SK-N-SH (cell line): ENCODE data around the gene AMFR.

Source experiments
- CTCF ChIP-seq: fragments of 200-600 bp; sonication (generic); IDR thresholded peaks from 2 replicates; pipeline ENCODE4 v1.6.1; 2017; ENCODE audit warnings: antibody characterized with exemption, mild to moderate bottlenecking, moderate library complexity
- RAD21 ChIP-seq: IDR thresholded peaks from 2 replicates; pipeline ENCODE4 v1.6.1; 2012; ENCODE audit warnings: mild to moderate bottlenecking, low read length
- RFX5 ChIP-seq: IDR thresholded peaks from 2 replicates; pipeline ENCODE4 v1.6.1; 2012; ENCODE audit warnings: mild to moderate bottlenecking, improper control_type of control experiment, low read length

- TF ChIP-seq CTCF (no peak), RAD21 (no peak), RFX5 (no peak)
These were observed 26.7 kb upstream of the AMFR start for GRCh38 chr16:56451753-56452689.
